Measurements from ENCODE around the gene WNT7B. TPM values are rescaled to one million over a fixed set of nuclear protein-coding genes. Genes with fewer than 3 reads are reported as not detected.

WNT7B gene
- total RNA-seq, 2 experiments from 2014 or later = not detected

- H3K27me3 Mint-ChIP-seq = peaks cover 29% of the 10 kb centered on the region
- no peaks in the 10 kb centered on the region for H3K9me3 Mint-ChIP-seq
- no peaks in the 10 kb centered on the region for H3K4me1 Mint-ChIP-seq (ENCODE audit: low read depth)
- CTCF ChIA-PET = no interaction called here
- no peaks in the 10 kb centered on the region for H3K36me3 Mint-ChIP-seq
- POLR2A ChIA-PET = no interaction called here
- H3K4me3 Mint-ChIP-seq = no peak overlapping the region
- intact Hi-C loops (cut with micrococcal nuclease) = no loop called here
- no peak overlapping the region for H3K27ac Mint-ChIP-seq
- DNase-seq = no peak
Observed at GRCh38 chr22:45934659-45935341, 42.2 kb downstream of the WNT7B start.

GRCh38 chr22:45934168-45934564, 42.8 kb downstream of the WNT7B start:
- Mint-ChIP-seq H3K9me3 (no peaks in the 10 kb centered on the region), H3K36me3 (no peaks in the 10 kb centered on the region), H3K27me3 (peaks cover 32% of the 10 kb centered on the region), H3K4me1 (ENCODE audit: low read depth) (no peaks in the 10 kb centered on the region), H3K4me3 (no peak overlapping the region), H3K27ac (no peak overlapping the region)
- DNase-seq = no peak
- ChIA-PET POLR2A (no interaction called here), CTCF (no interaction called here)
- intact Hi-C loops (cut with micrococcal nuclease) = no loop called here

GRCh38 chr22:45933506-45934167, 43.3 kb downstream of the WNT7B start:
- no peak for DNase-seq
- ChIA-PET POLR2A (no interaction called here), CTCF (no interaction called here)
- intact Hi-C loops (cut with micrococcal nuclease) = no loop called here
- Mint-ChIP-seq H3K9me3 (no peaks in the 10 kb centered on the region), H3K27ac (no peak overlapping the region), H3K36me3 (no peaks in the 10 kb centered on the region), H3K4me3 (no peak overlapping the region), H3K27me3 (peaks cover 32% of the 10 kb centered on the region), H3K4me1 (ENCODE audit: low read depth) (no peaks in the 10 kb centered on the region)

GRCh38 chr22:45932071-45932470, 44.9 kb downstream of the WNT7B start:
- Mint-ChIP-seq H3K36me3 (no peaks in the 10 kb centered on the region), H3K4me3 (no peak overlapping the region), H3K9me3 (no peaks in the 10 kb centered on the region), H3K4me1 (ENCODE audit: low read depth) (no peaks in the 10 kb centered on the region), H3K27me3 (peaks cover 32% of the 10 kb centered on the region), H3K27ac (no peak overlapping the region)
- ChIA-PET CTCF (no interaction called here), POLR2A (no interaction called here)
- intact Hi-C loops (cut with micrococcal nuclease) = no loop called here
- DNase-seq = no peak

- no peaks in the 10 kb centered on the region for H3K9me3 Mint-ChIP-seq
- CTCF ChIA-PET = no interaction called here
- H3K36me3 Mint-ChIP-seq = no peaks in the 10 kb centered on the region
- intact Hi-C loops (cut with micrococcal nuclease) = no loop called here
- peaks cover 32% of the 10 kb centered on the region for H3K27me3 Mint-ChIP-seq
- no peak for DNase-seq
- POLR2A ChIA-PET = no interaction called here
- H3K27ac Mint-ChIP-seq = no peak overlapping the region
- H3K4me1 Mint-ChIP-seq (ENCODE audit: low read depth) = no peaks in the 10 kb centered on the region
- H3K4me3 Mint-ChIP-seq = no peak overlapping the region
Observed at GRCh38 chr22:45931042-45931441, 45.9 kb downstream of the WNT7B start.

GRCh38 chr22:45930324-45930723, 46.6 kb downstream of the WNT7B start:
- H3K4me3 Mint-ChIP-seq = no peak overlapping the region
- POLR2A ChIA-PET = no interaction called here
- no peak overlapping the region for H3K27ac Mint-ChIP-seq
- DNase-seq = no peak
- H3K27me3 Mint-ChIP-seq = peaks cover 29% of the 10 kb centered on the region
- CTCF ChIA-PET = no interaction called here
- no peaks in the 10 kb centered on the region for H3K36me3 Mint-ChIP-seq
- intact Hi-C loops (cut with micrococcal nuclease) = no loop called here
- no peaks in the 10 kb centered on the region for H3K9me3 Mint-ChIP-seq
- no peaks in the 10 kb centered on the region for H3K4me1 Mint-ChIP-seq (ENCODE audit: low read depth)

GRCh38 chr22:45929649-45930048, 47.3 kb downstream of the WNT7B start:
- ChIA-PET POLR2A (no interaction called here), CTCF (no interaction called here)
- no peaks in the 10 kb centered on the region for H3K4me1 Mint-ChIP-seq (ENCODE audit: low read depth)
- intact Hi-C loops (cut with micrococcal nuclease) = no loop called here
- H3K9me3 Mint-ChIP-seq = no peaks in the 10 kb centered on the region
- no peaks in the 10 kb centered on the region for H3K36me3 Mint-ChIP-seq
- H3K27me3 Mint-ChIP-seq = peaks cover 28% of the 10 kb centered on the region
- H3K4me3 Mint-ChIP-seq = no peak overlapping the region
- DNase-seq = no peak
- H3K27ac Mint-ChIP-seq = no peak overlapping the region

- Mint-ChIP-seq H3K4me1 (ENCODE audit: low read depth) (no peaks in the 10 kb centered on the region), H3K4me3 (no peak overlapping the region), H3K27ac (no peak overlapping the region), H3K36me3 (no peaks in the 10 kb centered on the region), H3K27me3 (peaks cover 24% of the 10 kb centered on the region), H3K9me3 (no peaks in the 10 kb centered on the region)
- ChIA-PET CTCF (no interaction called here), POLR2A (no interaction called here)
- no peak for DNase-seq
- intact Hi-C loops (cut with micrococcal nuclease) = no loop called here
Observed at GRCh38 chr22:45928726-45929368, 48.1 kb downstream of the WNT7B start.

- POLR2A ChIA-PET = no interaction called here
- H3K27me3 Mint-ChIP-seq = peaks cover 15% of the 10 kb centered on the region
- H3K4me1 Mint-ChIP-seq (ENCODE audit: low read depth) = no peaks in the 10 kb centered on the region
- CTCF ChIA-PET = no interaction called here
- no peaks in the 10 kb centered on the region for H3K36me3 Mint-ChIP-seq
- no peak overlapping the region for H3K4me3 Mint-ChIP-seq
- DNase-seq = no peak
- no peaks in the 10 kb centered on the region for H3K9me3 Mint-ChIP-seq
- H3K27ac Mint-ChIP-seq = no peak overlapping the region
- intact Hi-C loops (cut with micrococcal nuclease) = no loop called here
Observed at GRCh38 chr22:45927059-45927458, 49.9 kb downstream of the WNT7B start.

GRCh38 chr22:45926433-45926832, 50.5 kb downstream of the WNT7B start:
- Mint-ChIP-seq H3K27ac (no peak overlapping the region), H3K36me3 (no peaks in the 10 kb centered on the region), H3K27me3 (peaks cover 10% of the 10 kb centered on the region), H3K4me1 (ENCODE audit: low read depth) (no peaks in the 10 kb centered on the region), H3K4me3 (no peak overlapping the region), H3K9me3 (no peaks in the 10 kb centered on the region)
- CTCF ChIA-PET = no interaction called here
- intact Hi-C loops (cut with micrococcal nuclease) = no loop called here
- DNase-seq = no peak
- POLR2A ChIA-PET = no interaction called here

GRCh38 chr22:45925811-45926351, 51.1 kb downstream of the WNT7B start:
- ChIA-PET POLR2A (no interaction called here), CTCF (no interaction called here)
- Mint-ChIP-seq H3K27ac (no peak overlapping the region), H3K36me3 (no peaks in the 10 kb centered on the region), H3K27me3 (peaks cover 9% of the 10 kb centered on the region), H3K4me3 (no peak overlapping the region), H3K4me1 (ENCODE audit: low read depth) (no peaks in the 10 kb centered on the region), H3K9me3 (no peaks in the 10 kb centered on the region)
- no peak for DNase-seq
- intact Hi-C loops (cut with micrococcal nuclease) = no loop called here

GRCh38 chr22:45923835-45924234, 53.1 kb downstream of the WNT7B start:
- no peaks in the 10 kb centered on the region for H3K4me1 Mint-ChIP-seq (ENCODE audit: low read depth)
- no peaks in the 10 kb centered on the region for H3K9me3 Mint-ChIP-seq
- POLR2A ChIA-PET = no interaction called here
- no peak for DNase-seq
- H3K36me3 Mint-ChIP-seq = no peaks in the 10 kb centered on the region
- no peaks in the 10 kb centered on the region for H3K27me3 Mint-ChIP-seq
- H3K4me3 Mint-ChIP-seq = no peak overlapping the region
- intact Hi-C loops (cut with micrococcal nuclease) = no loop called here
- CTCF ChIA-PET = no interaction called here
- no peak overlapping the region for H3K27ac Mint-ChIP-seq

GRCh38 chr22:45923212-45923611, 53.8 kb downstream of the WNT7B start:
- POLR2A ChIA-PET = no interaction called here
- H3K27ac Mint-ChIP-seq = no peak overlapping the region
- no peaks in the 10 kb centered on the region for H3K9me3 Mint-ChIP-seq
- no peak for DNase-seq
- no peaks in the 10 kb centered on the region for H3K27me3 Mint-ChIP-seq
- no peaks in the 10 kb centered on the region for H3K4me1 Mint-ChIP-seq (ENCODE audit: low read depth)
- H3K36me3 Mint-ChIP-seq = no peaks in the 10 kb centered on the region
- no peak overlapping the region for H3K4me3 Mint-ChIP-seq
- CTCF ChIA-PET = no interaction called here
- intact Hi-C loops (cut with micrococcal nuclease) = no loop called here
